GM15510 (cell line): ENCODE data around the gene UFSP2.
A peak's percentile ranks its signal among the peaks of the same experiment; 100 is the strongest.

ENCODE experiments used
- POLR2A ChIP-seq: IDR thresholded peaks from 3 replicates; pipeline ENCODE4 v1.6.1; 2011; ENCODE audit warnings: borderline replicate concordance; ENCODE audit not compliant: insufficient read length; ENCODE audit errors: extremely low read depth

Gene UFSP2

DNA sequence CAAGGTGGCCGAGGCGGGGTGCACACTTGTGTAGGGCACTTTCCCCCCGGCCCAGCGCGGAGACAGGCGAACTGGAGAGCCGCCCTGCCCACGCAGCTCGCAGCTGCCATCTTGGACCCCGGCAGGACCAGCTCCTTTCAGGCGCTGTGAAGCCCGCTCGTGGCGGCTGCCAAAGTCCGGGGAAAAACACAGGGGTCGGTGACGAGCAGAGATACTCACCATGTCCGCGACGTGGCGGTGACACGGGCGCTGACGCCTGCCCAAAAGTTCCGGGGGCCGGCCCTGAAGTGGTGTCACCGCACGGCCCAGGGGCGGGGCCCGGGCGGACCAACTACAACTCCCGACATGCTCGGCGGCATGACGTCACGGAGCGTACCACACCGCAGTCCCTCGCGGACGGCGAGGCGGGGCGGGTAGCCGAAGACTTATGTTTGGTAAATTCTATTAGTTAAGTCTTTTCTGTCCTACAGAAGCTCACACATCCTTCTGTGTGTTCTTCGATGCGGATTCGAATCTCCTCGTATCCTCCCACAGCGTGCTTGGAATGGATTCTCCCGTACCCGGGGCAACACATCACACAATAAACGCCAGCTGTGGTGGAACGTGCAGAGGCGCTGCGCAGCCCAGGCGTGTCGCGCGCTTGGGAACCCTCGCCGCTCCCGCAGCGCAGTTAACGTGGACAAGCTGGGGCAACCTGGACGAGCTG lies at the start of gene UFSP2:
TSS of gene UFSP2 (minus strand) at position 318 of the 706 bp plus-strand sequence. CDS start at position 222, 96 bp downstream.
- peak; percentile 39 for TF ChIP-seq POLR2A

DNA sequence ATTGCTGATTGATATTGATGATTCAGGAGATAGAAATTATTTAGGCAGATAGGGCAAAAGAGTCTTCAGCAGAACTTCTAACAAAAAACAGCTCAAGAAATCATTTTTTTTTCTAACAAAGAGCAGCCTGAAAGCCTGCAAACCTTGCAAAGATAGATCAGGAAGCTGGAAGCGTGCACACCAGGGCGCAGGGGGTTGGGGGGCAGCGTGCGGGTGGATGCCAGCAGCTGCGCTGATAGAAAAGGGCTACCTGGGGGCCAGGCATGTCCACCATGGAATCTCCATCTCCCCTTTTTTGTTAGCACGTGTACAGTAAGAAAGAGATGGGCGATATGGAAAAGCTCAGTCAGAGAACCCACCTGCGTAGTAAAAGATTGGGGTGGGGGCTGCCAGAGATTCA lies 47.5 kb upstream of the UFSP2 start:
- no peak for TF ChIP-seq POLR2A

DNA sequence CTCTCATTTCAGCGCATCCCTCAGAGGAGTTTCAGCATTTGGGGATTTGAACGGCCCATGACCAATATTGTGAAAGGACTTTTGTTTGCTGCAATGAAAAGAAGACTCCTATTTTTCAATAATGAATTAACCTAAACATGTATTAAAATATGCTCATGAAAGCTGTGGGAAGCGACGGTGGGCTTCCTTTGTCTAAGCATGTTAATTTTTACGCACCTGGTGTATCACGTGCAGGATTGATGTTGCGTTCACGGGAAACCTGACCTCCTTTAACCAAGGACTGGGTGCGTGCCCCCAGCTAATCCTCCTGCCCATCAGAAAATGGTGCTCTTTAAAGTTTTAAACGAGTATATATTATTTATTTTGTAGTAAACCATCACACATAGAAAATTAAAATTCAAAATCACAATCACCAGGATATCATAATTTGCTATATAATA lies 46.4 kb upstream of the UFSP2 start:
- TF ChIP-seq POLR2A, result no peak

DNA sequence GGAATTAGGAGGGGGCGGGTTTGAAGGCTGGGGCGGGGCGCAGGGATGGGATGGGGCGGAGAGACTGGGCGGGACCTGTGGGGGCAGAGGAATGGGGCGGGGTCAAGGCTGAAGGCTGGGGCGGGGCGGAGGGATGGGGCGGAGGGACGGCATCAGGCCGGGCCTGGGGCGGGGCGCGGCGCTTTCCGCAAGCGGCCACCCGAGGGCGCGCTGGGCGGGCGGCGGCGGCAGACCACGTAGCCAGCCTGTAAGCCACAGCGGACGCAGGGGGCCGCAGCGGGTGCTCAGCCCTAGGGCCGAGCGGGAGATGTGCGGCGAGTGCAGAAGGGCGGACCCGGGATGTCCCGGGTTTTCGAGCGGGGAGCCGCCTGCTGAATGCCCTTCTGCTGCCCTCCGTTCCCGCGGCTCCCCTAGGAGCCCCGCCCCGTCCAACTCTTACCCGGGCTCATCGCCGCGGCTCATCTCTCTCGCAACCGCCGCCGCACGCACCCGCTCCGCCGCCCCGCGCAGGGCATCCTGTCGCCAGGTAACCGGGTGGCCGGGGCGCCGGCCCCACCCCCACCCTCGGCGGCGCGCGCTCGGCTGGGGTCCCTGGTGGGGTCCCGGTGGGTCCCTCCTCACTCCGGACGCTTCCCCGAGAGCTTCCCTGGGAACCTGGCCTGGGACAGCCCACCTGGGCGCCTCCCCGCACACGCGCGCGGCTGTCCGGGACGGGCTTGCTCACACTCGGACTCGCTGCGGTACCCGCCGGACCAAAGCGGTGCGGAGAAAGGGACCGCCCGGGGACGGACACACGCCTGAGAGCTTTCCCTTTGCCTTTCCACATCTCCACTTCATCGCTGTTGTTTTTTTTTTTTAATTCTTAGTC lies 45.7 kb upstream of the UFSP2 start, which contains the start of gene CCDC110:
TSS of gene CCDC110 (minus strand) at position 499 of the 868 bp plus-strand sequence. CDS start at position 449, 50 bp downstream.
- peak; percentile 41 for TF ChIP-seq POLR2A

DNA sequence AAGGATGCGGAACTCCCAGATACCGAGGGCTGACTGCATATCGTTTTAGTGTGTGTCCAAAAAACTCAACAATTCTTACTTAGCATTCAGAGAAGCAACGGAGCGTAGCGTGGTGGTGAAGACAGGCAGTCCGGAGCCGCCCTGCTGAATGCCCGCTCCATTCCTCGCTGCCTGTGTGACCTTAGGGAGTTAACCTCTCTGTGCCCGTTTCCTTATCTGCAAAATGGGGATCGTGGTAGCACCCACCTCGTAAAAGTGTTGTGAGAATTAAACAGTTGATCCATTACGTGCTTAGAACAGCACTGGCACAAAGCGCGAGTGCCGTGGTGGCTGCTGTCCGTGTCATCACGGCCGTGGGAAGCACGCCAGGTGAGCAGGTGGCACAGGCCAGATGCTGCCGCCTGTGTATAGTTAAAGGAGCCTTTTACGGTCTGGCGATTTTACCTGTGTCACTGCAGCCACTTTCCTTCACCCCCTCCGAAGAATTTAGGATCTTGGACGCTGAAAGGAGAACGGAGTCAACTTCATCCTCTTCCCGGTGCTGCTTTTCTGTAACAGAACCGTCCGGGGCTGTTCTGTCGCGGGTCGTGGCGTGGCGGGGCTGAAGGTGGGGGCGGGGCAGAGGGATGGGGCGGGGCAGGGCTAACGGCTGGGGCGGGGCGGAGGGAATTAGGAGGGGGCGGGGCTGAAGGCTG lies 44.9 kb upstream of the UFSP2 start:
- TF ChIP-seq POLR2A, result no peak

GRCh38 chr4:185469580-185470154 lies 43.9 kb upstream of the UFSP2 start:
- TF ChIP-seq POLR2A, result no peak

DNA sequence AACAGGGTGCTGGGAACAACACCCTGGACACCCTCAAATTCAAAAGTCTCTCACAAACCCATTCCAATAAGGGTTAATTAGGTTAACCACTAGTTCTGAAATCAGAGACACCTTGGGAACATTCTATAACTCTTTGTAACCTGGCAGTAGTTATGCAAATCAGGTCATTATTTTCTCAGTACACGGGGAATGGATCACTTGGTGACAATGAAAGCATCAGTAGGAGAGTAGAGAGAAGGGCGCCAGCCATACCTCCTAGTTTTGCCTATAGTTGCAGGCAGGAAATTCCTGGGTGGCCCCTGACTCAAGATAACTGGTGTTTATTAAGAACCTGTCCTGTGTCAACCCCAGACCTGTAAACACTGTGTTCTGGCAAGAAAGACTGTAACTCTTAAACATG lies 43.2 kb upstream of the UFSP2 start:
- TF ChIP-seq POLR2A, result no peak

- TF ChIP-seq POLR2A, result no peak
These were observed 42.2 kb upstream of the UFSP2 start for GRCh38 chr4:185467991-185468390.

DNA sequence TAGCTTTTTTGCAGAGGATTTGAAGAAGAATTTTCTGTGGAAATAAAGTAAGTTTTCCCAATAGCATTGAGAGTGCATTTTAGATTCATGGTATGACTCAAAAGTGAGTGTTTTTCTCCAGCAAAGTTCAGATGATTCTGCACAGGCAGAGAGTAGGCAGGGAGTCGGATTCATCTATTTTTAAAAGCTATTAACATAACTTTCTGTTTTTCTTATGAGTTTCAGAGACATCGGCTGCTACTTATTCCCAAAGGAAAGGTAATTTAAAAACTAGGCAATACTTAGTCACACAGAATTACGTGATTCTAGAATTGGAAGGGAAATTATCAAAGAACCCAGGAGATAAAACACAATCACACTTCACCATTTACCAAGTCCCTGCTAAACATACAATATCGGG lies 41.3 kb upstream of the UFSP2 start:
- TF ChIP-seq POLR2A, result no peak

DNA sequence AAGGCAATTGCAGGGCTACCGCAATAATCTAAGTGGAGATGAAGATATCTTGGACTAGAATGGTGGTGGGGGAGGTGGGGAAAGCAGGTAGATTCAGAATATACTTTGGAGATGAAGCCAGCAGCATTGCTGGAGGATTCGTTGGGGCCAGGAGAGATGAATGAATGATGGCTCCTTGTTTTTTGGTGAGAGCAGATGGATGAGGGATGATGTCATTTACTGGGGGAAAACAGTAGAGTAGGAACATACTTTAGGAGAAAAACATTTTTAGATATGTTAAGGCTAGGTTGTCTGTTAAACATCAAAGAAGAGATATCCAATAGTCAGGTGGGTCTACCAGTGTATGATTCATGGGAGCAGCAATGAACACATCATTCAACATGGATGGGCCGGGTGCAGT lies 39.9 kb upstream of the UFSP2 start:
- TF ChIP-seq POLR2A, result no peak

- no peak for TF ChIP-seq POLR2A
These were observed 39.1 kb upstream of the UFSP2 start for GRCh38 chr4:185464887-185465286.

DNA sequence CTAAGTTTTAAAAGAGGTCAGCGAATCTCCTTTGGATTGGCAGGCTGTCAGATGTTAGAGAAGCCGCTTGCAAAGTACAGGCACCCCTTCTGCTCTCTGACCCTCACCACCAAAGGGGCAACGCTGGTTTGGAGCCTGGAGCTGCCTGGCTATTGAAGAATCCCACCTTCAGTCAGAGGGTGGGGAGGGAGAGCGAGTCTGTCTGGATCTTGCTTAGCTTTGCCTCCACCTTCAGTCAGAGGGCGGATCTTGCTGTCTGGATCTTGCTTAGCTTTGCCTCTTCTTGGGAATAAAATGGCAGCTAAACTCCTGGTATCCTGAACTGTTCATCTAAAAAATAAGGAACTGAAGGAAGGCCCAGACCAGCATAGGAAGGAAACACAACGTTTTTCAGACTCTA lies 38.4 kb upstream of the UFSP2 start:
- TF ChIP-seq POLR2A, result no peak

DNA sequence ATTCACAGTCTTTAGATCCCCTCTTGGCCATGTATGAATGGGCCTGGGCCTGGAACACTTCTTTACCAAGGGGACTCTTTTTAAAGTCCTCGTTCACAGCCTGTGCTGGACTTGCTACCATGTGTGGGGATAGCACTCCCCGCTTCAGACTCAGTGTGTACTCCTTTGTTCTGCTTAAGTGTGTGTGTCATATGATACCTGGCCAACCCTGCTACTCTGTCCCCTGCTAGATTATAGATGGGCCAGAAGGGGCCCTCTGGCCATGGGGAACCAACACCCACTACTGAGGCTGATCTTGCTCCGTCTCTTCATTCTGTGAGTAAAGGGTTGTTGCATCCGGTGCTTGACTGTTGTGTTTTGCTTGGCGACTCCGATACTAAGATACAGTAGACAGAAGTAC lies 37.8 kb upstream of the UFSP2 start:
- no peak for TF ChIP-seq POLR2A

DNA sequence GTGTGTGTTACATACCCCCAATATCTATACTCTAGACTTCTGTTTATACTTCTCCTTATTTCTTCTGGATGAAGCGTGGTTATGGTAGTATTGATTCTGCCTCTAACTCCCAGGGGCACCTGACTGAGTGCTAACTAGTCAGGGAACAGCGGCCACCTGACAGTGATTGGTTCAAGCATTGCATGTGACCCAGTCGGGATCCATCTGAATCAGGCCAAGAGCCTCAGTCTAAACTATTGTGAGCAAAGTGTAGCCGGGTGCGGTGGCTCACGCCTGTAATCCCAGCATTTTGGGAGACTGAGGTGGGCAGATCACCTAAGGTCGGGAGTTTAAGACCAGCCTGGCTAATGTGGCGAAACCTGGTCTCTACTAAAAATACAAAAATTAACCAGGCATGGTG lies 35.8 kb upstream of the UFSP2 start:
- TF ChIP-seq POLR2A, result no peak

GRCh38 chr4:185457136-185457535 lies 31.4 kb upstream of the UFSP2 start:
- TF ChIP-seq POLR2A, result no peak
